Epithelial cell of proximal tubule (primary cell): ENCODE data around the gene PNMA8A. TPM values are rescaled to one million over a fixed set of nuclear protein-coding genes. Genes with fewer than 3 reads are reported as not detected.

Experiments
- DNase-seq: peaks from one replicate; pipeline ENCODE4 v3.0.0-alpha.2; 2011; ENCODE audit warnings: low read depth
- H3K4me3 ChIP-seq: 2 replicates; pipeline ENCODE4 v1.5.1; 2011; ENCODE audit warnings: low read depth, mild to moderate bottlenecking, low read length
- total RNA-seq: library from RNA; depleted of rRNA; stranded (reverse); fragments of >200 nt; gene quantifications from 2 replicates; pipeline ENCODE4 v1.2.3, GENCODE V29; 2015
- TF ChIP-seq, protein P1 (sequence below): conservative IDR thresholded peaks from 2 replicates; pipeline ENCODE4 v1.5.1; 2012; ENCODE audit warnings: low read depth, mild to moderate bottlenecking, low read length

Gene PNMA8A, protein sequence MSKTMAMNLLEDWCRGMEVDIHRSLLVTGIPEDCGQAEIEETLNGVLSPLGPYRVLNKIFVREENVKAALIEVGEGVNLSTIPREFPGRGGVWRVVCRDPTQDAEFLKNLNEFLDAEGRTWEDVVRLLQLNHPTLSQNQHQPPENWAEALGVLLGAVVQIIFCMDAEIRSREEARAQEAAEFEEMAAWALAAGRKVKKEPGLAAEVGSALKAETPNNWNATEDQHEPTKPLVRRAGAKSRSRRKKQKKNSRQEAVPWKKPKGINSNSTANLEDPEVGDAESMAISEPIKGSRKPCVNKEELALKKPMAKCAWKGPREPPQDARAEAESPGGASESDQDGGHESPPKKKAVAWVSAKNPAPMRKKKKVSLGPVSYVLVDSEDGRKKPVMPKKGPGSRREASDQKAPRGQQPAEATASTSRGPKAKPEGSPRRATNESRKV
- 4.3 and 7.4 TPM in 2 replicates for total RNA-seq

DNA sequence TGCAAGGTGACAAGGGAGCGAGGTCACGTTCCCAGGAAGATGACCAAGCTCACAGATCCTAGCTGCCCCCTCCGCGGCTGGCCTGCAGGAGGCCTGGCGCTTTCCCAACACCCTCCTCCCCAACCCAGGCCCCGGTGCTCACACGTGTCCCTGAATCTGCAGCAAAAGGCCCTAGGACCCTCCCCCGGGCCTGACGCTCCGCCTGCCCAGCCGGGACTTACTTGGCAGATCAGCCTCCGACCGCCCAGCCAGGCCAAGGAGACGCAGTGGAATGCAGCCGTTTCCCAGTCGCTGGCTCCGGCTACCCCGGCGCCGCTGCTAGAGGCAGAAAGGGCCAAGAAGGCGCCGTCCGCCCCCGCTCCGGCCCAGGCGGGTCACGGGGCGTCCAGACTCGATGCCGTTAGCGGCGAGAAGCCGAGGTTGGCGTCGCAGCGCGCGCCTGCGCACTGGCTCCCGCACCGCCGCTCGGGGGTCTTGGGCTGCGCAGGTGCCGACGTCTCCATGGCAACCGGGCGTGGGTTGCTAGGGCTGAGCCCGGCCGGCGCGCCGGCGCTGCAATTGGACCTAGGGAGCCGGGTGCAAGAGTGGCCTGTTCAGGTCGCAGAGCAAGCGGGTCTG is at the start of gene PNMA8A:
Gene PNMA8A (minus strand): TSS at position 448 of the 618 bp plus-strand sequence. CDS start 528 bp downstream, outside the sequence.
- H3K4me3 ChIP-seq = peak within 1 kb of the TSS; percentile 58
- TF ChIP-seq, protein P1, sequence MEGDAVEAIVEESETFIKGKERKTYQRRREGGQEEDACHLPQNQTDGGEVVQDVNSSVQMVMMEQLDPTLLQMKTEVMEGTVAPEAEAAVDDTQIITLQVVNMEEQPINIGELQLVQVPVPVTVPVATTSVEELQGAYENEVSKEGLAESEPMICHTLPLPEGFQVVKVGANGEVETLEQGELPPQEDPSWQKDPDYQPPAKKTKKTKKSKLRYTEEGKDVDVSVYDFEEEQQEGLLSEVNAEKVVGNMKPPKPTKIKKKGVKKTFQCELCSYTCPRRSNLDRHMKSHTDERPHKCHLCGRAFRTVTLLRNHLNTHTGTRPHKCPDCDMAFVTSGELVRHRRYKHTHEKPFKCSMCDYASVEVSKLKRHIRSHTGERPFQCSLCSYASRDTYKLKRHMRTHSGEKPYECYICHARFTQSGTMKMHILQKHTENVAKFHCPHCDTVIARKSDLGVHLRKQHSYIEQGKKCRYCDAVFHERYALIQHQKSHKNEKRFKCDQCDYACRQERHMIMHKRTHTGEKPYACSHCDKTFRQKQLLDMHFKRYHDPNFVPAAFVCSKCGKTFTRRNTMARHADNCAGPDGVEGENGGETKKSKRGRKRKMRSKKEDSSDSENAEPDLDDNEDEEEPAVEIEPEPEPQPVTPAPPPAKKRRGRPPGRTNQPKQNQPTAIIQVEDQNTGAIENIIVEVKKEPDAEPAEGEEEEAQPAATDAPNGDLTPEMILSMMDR = no peak
- no peak for DNase-seq

DNA sequence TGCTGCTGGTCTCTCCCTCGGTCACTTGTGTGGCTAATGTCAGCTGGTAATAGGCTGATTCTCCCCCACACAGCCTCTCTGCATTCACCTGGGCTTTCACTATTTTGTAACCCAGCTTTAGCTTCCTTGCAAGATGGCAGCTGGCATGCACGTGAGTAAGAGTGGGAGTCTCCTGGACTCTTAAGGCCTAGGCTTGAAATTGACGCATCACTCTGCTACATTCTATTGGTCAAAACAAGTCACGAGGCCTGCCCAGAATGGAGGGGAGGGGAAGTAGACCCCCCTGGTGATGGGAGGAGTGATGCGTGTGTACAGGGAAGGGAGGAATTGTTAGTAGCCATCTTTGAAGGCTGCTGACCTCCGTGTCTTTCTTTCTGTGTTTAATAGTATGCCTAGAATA is 49.3 kb upstream of the PNMA8A start:
- no peak for DNase-seq
- TF ChIP-seq, protein P1 = no peak
- no peak overlapping the region for H3K4me3 ChIP-seq

DNA sequence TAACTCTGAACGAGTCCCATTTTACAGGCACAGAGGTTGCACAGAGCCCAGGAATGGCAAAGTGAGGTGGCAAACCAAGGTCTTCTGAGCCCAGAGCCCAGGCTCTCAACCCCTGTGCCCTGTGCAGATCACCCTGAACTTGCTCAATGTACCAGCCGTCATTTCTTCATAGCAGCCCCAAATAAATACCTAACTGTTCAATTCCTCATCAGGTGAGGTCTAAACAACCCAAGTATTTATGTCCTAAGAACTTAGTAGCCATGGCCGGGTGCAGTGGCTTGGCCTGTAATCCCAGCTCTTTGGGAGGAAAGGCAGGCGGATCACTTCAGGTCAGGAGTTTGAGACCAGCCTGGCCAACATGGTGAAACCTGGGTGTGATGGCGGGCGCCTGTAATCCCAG is 46.1 kb upstream of the PNMA8A start:
- TF ChIP-seq, protein P1 = no peak
- no peak for DNase-seq
- H3K4me3 ChIP-seq = no peak overlapping the region

DNA sequence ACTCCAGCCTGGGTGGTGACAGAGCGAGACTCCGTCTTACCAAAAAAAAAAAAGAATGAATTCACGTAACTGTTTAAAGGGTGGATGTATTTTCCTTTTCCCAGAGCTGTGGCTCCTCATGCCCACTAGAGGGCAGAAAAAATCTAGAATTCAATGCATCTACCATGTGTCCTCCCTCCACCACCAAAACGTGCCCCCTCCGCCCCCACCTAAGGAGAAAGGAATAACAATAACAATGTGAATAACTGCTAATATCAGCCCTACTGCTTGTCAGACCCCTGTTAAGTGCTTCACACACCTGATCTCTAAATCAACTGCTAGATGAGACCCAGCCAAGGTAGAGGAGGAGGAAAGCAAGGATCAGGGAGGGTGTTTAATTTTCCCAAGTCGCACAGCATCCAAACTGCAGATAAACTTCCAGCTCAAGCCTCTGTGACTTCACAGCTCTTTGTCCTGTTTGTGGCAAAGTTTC is 44.6 kb upstream of the PNMA8A start:
- H3K4me3 ChIP-seq = no peak overlapping the region
- no peak for DNase-seq
- TF ChIP-seq, protein P1 = peak; percentile 70

DNA sequence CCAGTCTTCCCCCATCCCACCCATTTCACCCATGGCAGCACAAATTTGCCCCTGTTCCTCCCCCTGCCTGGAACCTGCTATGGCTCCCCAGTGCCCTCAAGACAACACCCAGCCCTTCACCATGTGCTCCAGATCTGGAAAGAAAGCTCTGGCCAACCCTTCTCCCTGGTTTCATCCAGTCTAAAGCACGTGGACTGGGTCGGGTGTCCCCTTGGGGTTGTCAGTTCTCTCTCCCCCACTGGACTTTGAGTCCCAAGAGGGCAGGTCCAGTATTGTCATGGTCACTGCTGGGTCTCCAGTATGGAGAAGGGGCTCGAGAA is 43.9 kb upstream of the PNMA8A start:
- TF ChIP-seq, protein P1 = no peak
- no peak overlapping the region for H3K4me3 ChIP-seq
- no peak for DNase-seq

DNA sequence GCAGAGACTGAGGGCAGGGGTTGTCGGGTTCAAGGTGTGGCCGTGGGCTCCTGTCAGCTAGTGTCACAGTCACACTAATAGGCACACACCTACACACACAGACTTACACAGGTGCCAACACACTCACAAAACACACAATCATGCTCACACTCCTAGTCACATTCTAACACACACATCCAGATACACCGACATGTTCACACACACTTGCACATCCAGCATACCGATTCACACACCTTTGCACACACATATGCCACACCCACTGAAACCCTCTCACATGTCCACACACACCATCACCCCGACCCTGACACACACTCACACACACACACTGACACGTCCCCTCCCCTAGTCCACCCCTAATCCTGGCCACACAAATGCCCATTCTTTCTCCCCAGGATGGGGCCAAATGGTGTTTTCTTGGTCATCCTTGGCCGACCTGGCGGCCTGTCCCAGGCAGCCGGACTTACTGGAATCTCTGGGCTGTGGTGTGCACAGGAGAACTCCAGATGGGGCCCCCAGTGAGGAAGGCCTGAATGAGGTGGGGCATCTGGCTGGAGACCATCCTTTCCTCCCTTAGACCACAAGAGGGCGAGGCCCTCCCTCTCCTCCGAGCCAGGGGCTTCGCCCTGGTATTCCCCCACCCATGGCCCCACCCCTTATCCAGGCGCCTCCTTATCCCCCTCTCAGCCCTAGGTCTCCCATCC is 43.4 kb upstream of the PNMA8A start:
- TF ChIP-seq, protein P1 = no peak
- DNase-seq = no peak
- no peak overlapping the region for H3K4me3 ChIP-seq
